A673 (cell line): Measurements from ENCODE around the gene CTNNA3.

Experiments used
- EZH2 ChIP-seq: fragments of 200-600 bp; sonication (generic); IDR thresholded peaks from 2 replicates; pipeline ENCODE4 v1.6.1; 2017; ENCODE audit warnings: borderline replicate concordance, low read depth, mild to moderate bottlenecking, mixed read lengths, antibody characterized with exemption, low read length; ENCODE audit not compliant: poor library complexity, severe bottlenecking
- TF ChIP-seq, protein P1 (sequence below): fragments of 300-800, 200-600 bp; sonication (generic); conservative IDR thresholded peaks from 2 replicates; pipeline ENCODE4 v1.5.1; 2017; ENCODE audit warnings: low read depth, mild to moderate bottlenecking, antibody characterized with exemption, low read length, moderate library complexity, mixed read lengths

GRCh38 chr10:67657775-67658174, 38.2 kb downstream of the CTNNA3 start:
- TF ChIP-seq, protein P1, sequence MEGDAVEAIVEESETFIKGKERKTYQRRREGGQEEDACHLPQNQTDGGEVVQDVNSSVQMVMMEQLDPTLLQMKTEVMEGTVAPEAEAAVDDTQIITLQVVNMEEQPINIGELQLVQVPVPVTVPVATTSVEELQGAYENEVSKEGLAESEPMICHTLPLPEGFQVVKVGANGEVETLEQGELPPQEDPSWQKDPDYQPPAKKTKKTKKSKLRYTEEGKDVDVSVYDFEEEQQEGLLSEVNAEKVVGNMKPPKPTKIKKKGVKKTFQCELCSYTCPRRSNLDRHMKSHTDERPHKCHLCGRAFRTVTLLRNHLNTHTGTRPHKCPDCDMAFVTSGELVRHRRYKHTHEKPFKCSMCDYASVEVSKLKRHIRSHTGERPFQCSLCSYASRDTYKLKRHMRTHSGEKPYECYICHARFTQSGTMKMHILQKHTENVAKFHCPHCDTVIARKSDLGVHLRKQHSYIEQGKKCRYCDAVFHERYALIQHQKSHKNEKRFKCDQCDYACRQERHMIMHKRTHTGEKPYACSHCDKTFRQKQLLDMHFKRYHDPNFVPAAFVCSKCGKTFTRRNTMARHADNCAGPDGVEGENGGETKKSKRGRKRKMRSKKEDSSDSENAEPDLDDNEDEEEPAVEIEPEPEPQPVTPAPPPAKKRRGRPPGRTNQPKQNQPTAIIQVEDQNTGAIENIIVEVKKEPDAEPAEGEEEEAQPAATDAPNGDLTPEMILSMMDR: peak; percentile 20; the same call in 1 of the 2 replicates
- no peak for TF ChIP-seq EZH2
